NB4 (cell line): Measurements from ENCODE around the gene ACAD11.

Experiments
- CTCF ChIP-seq: IDR thresholded peaks from one replicate; pipeline ENCODE4 v1.5.1; 2012; ENCODE audit warnings: low read depth, low read length
- MAX ChIP-seq: IDR thresholded peaks from 2 replicates; pipeline ENCODE4 v1.6.1; 2011; ENCODE audit warnings: low read depth, low read length
- POLR2A ChIP-seq: IDR thresholded peaks from 2 replicates; pipeline ENCODE4 v1.6.1; 2011; ENCODE audit warnings: mild to moderate bottlenecking; ENCODE audit not compliant: insufficient read length; ENCODE audit errors: extremely low read depth

DNA sequence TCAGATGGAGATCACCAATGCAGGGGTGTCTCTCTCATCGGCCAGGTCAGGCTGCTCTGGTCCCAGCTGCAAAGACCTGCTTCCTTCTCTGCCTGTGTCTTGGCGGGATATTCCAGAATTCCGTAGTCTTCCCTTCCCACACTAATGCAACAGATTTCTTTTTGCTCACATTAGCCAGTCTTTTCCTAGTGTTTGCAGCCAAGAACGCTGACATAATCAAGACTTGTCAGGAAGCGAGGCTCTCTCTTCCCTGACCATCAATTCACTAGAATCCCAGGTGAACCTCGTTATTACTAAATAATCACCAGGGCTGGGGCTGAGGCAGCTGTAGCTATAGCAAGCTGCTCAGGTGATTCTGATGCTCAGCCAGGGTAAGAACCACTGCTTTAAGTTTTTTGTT, 105.8 kb downstream of the ACAD11 start:
- TF ChIP-seq CTCF (no peak), POLR2A (no peak), MAX (no peak)
